HepG2 (cell line): ENCODE measurements around the gene FAM111B. TPM values are rescaled to one million over a fixed set of nuclear protein-coding genes. Genes with fewer than 3 reads are reported as not detected.
A peak's percentile ranks its signal among the peaks of the same experiment; 100 is the strongest.
"Not testable (repeated sequence)": the region's sequence is repeated elsewhere in the genome, so short reads cannot be mapped to it uniquely, and the experiment has no call there.

Experiments
- ATAC-seq: fragments of 200-7000 bp; cut with Tn5 transposase; 3 replicates; pipeline ENCODE4 v1.9.1; 2020; ENCODE audit warnings: mild to moderate bottlenecking, moderate library complexity
- BruUV-seq: library from RNA; stranded (reverse); fragments of 400-500 nt; replicated peaks from 2 replicates; lab custom pipeline; 2021; lab: Mats Ljungman, UMichigan
- CTCF ChIA-PET: fragments of 300-600 bp; formaldehyde crosslinking; extraction: SDS; loops from one replicate; lab custom pipeline; 2021; ENCODE audit warnings: low total read pairs, inconsistent platforms, low intra/inter-chr PET ratio; lab: Yijun Ruan, JAX
- POLR2A ChIA-PET: fragments of 350-600 bp; sonication (Branson Sonifier 250); formaldehyde crosslinking; loops from one replicate; lab custom pipeline; 2020; ENCODE audit warnings: antibody characterized with exemption, inconsistent platforms; lab: Yijun Ruan, JAX
- DNase-seq: peaks from one replicate; pipeline ENCODE4 v3.0.0-alpha.2; 2015; ENCODE audit warnings: low spot score
- FAIRE-seq: peaks from 3 replicates; lab custom pipeline; 2011; peaks lifted over from hg19 to GRCh38; lab: Jason Lieb, UNC
- H2AFZ ChIP-seq: one replicate; pipeline ENCODE4 v1.6.1; 2011; ENCODE audit warnings: low read length, inconsistent platforms
- H3K27ac ChIP-seq: fragments of 300-600 bp; 3 replicates; pipeline ENCODE4 v1.8.0; 2011; ENCODE audit warnings: mixed run types, mild to moderate bottlenecking, mixed read lengths, low read length, inconsistent platforms; ENCODE audit not compliant: insufficient read depth; ENCODE audit errors: extremely low read length
- H3K27me3 ChIP-seq, 2 experiments: fragments of 200-600 bp in 1 of 2; 2 replicates in 1 of 2; 3 replicates in 1 of 2; pipeline versions ENCODE4 v1.6.0 to v1.8.0; 2011; ENCODE audit warnings: low read length in 2 of 2, mild to moderate bottlenecking in 2 of 2, moderate library complexity in 2 of 2, inconsistent platforms in 1 of 2; ENCODE audit not compliant: insufficient read depth in 2 of 2, control insufficient read depth in 1 of 2
- H3K36me3 ChIP-seq, 2 experiments: fragments of 200-600 bp in 1 of 2; replicated peaks in 1 of 2; 2 replicates in 1 of 2; 3 replicates in 1 of 2; pipeline versions ENCODE4 v1.5.1 to v1.8.0; 2011; ENCODE audit warnings: low read length in 2 of 2, inconsistent platforms in 1 of 2; ENCODE audit not compliant: insufficient read depth in 2 of 2, control insufficient read depth in 1 of 2
- H3K4me1 ChIP-seq: 2 replicates; pipeline ENCODE4 v1.5.1; 2012; ENCODE audit warnings: low read length, inconsistent platforms; ENCODE audit not compliant: insufficient read depth
- H3K4me2 ChIP-seq: 2 replicates; pipeline ENCODE4 v1.6.0; 2011; ENCODE audit warnings: low read depth, low read length, inconsistent platforms
- H3K4me3 ChIP-seq, 3 experiments: fragments of 200-600 bp in 1 of 3; sonication (generic), shearing (Covaris generic) in 1 of 3; replicated peaks in 1 of 3; 2 replicates each; pipeline ENCODE4 v1.5.1; 2011 to 2016; ENCODE audit warnings: low read length in 3 of 3, inconsistent platforms in 2 of 3, low read depth in 2 of 3, mild to moderate bottlenecking in 2 of 3, control low read depth in 1 of 3, mixed read lengths in 1 of 3; ENCODE audit not compliant: insufficient read depth in 1 of 3
- H3K79me2 ChIP-seq: one replicate; pipeline ENCODE4 v1.6.1; 2011; ENCODE audit warnings: low read length, inconsistent platforms; ENCODE audit not compliant: insufficient read depth
- H3K9ac ChIP-seq: 2 replicates; pipeline ENCODE4 v1.6.0; 2011; ENCODE audit warnings: mild to moderate bottlenecking, low read depth, low read length, inconsistent platforms; ENCODE audit not compliant: insufficient read depth
- H3K9me3 ChIP-seq: 2 replicates; pipeline ENCODE4 v1.5.1; 2012; ENCODE audit warnings: mild to moderate bottlenecking, low read length
- H4K20me1 ChIP-seq: 2 replicates; pipeline ENCODE4 v1.6.0; 2011; ENCODE audit warnings: inconsistent platforms, mild to moderate bottlenecking, low read length, moderate library complexity; ENCODE audit not compliant: insufficient read depth
- NFYC ChIP-seq: IDR thresholded peaks from 2 replicates; pipeline ENCODE4 v1.6.1; 2016; ENCODE audit warnings: missing genetic modification reagents, missing compliant biosample characterization
- PBX2 ChIP-seq: IDR thresholded peaks from 2 replicates; pipeline ENCODE4 v1.6.1; 2016; ENCODE audit warnings: control low read depth
- PBX3 ChIP-seq: sonication (generic); formaldehyde crosslinking; IDR thresholded peaks from 2 replicates; pipeline ENCODE4 v1.8.1; 2023; ENCODE audit warnings: missing genetic modification reagents, inconsistent platforms, borderline replicate concordance
- POGZ ChIP-seq: sonication (generic); formaldehyde crosslinking; IDR thresholded peaks from 2 replicates; pipeline ENCODE4 v1.4.0; 2020; ENCODE audit warnings: mild to moderate bottlenecking, missing genetic modification reagents
- SMC3 ChIP-seq: IDR thresholded peaks from 2 replicates; pipeline ENCODE4 v1.6.1; 2011; ENCODE audit warnings: low read length, improper control_type of control experiment
- SP2 ChIP-seq: sonication (generic); formaldehyde crosslinking; IDR thresholded peaks from 2 replicates; pipeline ENCODE4 v1.5.1; 2020; ENCODE audit warnings: mild to moderate bottlenecking, missing genetic modification reagents
- TEAD3 ChIP-seq: optimal IDR thresholded peaks from 2 replicates; pipeline ENCODE3; 2016; ENCODE audit warnings: borderline replicate concordance
- ZNF362 ChIP-seq: sonication (generic); formaldehyde crosslinking; IDR thresholded peaks from 2 replicates; pipeline ENCODE4 v1.4.0; 2020; ENCODE audit warnings: missing genetic modification reagents, mild to moderate bottlenecking, borderline replicate concordance
- ZNF740 ChIP-seq: sonication (generic); formaldehyde crosslinking; IDR thresholded peaks from 2 replicates; pipeline ENCODE4 v1.4.0; 2020; ENCODE audit warnings: missing genetic modification reagents
- WGBS: methylation state at CpG from one replicate; pipeline ENCODE4 v1.1.6; 2017; ENCODE audit warnings: low lambda C conversion rate; 5-methylcytosine and 5-hydroxymethylcytosine counted together
- in situ Hi-C: cut with HindIII; loops from 2 replicates; pipeline ENCODE4 v1.10.0; 2017; ENCODE audit warnings: low pct_unique_long_range_greater_than_20kb; ENCODE audit not compliant: extremely low pct_ligation_motif_present
- intact Hi-C: fragments of 100-400 bp; cut with micrococcal nuclease; formaldehyde crosslinking; loops from one replicate; pipeline ENCODE4 v1.10.0; 2022; ENCODE audit not compliant: unreplicated experiment
- polyA plus RNA-seq, 8 experiments: library from polyadenylated mRNA; depleted of rRNA in 3 of 8; stranded (reverse) in 7 of 8; unstranded in 1 of 8; fragments of >200 nt; fragmentation: Illumina TruSeq in 4 of 8; extraction: Trizol in 4 of 8; gene quantifications; 2 replicates each; pipeline versions ENCODE4 v1.2.1 to v1.2.3, GENCODE V29; 2011 to 2016; ENCODE audit warnings: low read depth in 4 of 8, missing spikeins in 1 of 8, mixed read lengths in 1 of 8; ENCODE audit not compliant: insufficient read depth in 1 of 8
- total RNA-seq, 5 experiments: library from RNA; depleted of rRNA; stranded (reverse); fragments of >200 nt; fragmentation: Illumina TruSeq; extraction: Trizol; gene quantifications; 2 replicates each; pipeline ENCODE4 v1.2.3, GENCODE V29; 2016; ENCODE audit warnings: low read depth in 1 of 5

FAM111B gene
- total and polyA plus RNA-seq, 2 of the 13 experiments (the other 11 are each of a cell fraction or from before 2014, with no cell fraction given) = 1.6 to 28.2 TPM

- TF ChIP-seq SMC3 = peak; percentile 52; the same call in 1 of the 2 replicates
- TF ChIP-seq PBX2 (CRISPR knock-in tag) = peak; percentile 87
- 0 out of 2 replicates have a peak, but pooled peaks have one; percentile 38 for TF ChIP-seq PBX3 (CRISPR knock-in tag)
- TF ChIP-seq TEAD3 (CRISPR knock-in tag) = peak; percentile 31
- TF ChIP-seq ZNF362 = peak; percentile 99
- TF ChIP-seq SP2 (CRISPR knock-in tag) = peak; percentile 87
- 0 out of 2 replicates have a peak, but pooled peaks have one; percentile 25 for TF ChIP-seq POGZ (CRISPR knock-in tag)
- TF ChIP-seq ZNF740 (CRISPR knock-in tag) = peak; percentile 51; the same call in 1 of the 2 replicates
- peak; percentile 81 for TF ChIP-seq NFYC (CRISPR knock-in tag)
These were observed 48.7 kb upstream of the FAM111B start (continued) for GRCh38 chr11:59058120-59059033.

- H3K27me3 ChIP-seq, H3K36me3 ChIP-seq, H4K20me1 ChIP-seq, intact Hi-C loops, POLR2A ChIA-PET, FAIRE-seq, BruUV-seq, ATAC-seq, H3K79me2 ChIP-seq, H3K9me3 ChIP-seq, H3K4me3 ChIP-seq, CTCF ChIA-PET, H3K4me2 ChIP-seq, DNase-seq, in situ Hi-C loops, H3K4me1 ChIP-seq, H3K9ac ChIP-seq, H3K27ac ChIP-seq, H2AFZ ChIP-seq: not testable (repeated sequence)
- 18% methylated on average over 3 of the region's 3 CpGs for WGBS
These were observed 46.9 kb upstream of the FAM111B start for GRCh38 chr11:59060096-59060495.
